GM19397 (cell line): ENCODE results near the gene ANXA2.
"Not testable (repeated sequence)": the region's sequence is repeated elsewhere in the genome, so short reads cannot be mapped to it uniquely, and the experiment has no call there.

Source experiments
- ATAC-seq: cut with Tn5 transposase; IDR thresholded peaks from one replicate; pipeline ENCODE4 v1.9.1; 2021; ENCODE audit warnings: mild to moderate bottlenecking, moderate library complexity; ENCODE audit not compliant: unreplicated experiment

ANXA2 gene

DNA sequence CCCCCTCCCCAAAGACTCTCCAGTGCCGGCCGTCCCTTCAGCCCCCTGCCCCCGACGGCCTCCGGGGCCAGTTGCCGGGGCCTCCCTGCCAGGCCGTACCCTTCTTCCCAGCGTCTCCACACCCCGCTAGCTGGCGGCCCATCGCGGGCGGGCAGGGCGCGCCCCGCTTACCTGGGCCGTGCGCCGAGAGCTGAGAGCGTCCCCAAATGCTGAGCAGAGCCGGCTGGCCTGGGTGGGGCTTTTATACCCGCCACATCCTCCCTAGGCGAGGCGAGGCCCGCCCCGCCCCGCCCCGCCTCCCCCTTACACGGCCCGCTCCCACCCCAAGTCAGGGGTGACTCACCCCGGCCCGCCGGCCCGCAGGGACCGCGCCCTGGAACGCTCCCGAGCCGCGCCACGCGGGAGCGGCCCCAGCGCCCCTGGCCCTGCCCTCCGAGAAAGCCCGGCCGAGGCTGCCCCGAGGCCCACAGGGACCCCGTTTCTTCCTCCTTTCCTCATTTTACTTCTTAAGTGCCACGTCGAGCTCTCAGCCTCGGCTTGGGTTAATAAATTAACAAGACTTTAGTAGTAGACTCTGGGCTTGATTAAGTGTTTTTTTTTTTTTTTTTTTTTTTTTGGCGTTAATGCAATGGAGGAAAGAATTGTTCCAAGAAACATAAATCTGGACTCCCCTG, at the start of gene ANXA2:
ANXA2 (minus strand) TSS at position 215 of the 674 bp plus-strand sequence. CDS start 11,911 bp downstream, outside the sequence.
- ATAC-seq, result peak; percentile 64

DNA sequence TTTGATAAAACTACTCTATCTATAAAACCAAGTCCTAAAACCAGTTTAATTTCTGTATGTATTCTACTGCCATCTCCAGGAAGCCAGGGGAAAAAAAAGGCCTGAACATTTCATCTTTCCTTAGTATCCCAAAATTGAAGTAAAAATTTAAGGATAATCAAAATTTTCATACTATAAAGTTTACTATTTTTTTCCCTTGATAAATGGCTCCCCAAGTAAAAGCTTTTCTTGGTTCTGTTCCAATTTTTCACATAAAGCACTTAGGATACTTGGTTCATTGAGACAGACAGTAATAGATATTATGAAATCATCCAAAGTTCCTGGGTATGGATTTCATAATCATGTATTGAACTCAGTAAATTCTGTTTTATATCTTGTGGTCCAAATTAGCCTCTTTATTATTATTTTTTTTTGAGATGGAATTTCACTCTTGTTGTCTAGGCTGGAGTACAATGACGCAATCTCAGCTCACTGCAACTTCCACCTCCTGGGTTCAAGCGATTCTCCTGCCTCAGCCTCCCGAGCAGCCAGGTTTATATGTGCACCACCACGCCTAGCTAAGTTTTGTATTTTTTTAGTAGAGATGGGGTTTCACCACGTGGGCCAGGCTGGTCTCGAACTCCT, 46.6 kb upstream of the ANXA2 start:
- no peak for ATAC-seq

DNA sequence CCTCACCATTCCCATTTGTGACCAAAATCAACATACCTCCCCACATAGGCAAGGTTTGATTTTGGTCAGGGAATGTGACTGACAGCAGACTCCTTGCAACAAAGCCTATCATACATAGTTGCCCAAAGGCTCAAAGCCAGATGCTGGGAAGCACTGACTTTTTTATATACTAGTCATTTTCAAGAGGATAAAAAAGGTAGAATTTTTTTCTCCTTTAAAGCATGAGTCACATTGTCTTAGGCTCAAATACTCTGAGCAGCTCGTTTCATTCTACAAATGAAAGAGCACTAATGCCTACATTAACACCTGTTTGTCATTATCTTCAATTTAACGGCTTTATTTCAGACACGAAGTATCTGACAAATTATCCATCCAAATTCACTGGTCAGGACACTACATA, 45.0 kb upstream of the ANXA2 start:
- no peak for ATAC-seq

DNA sequence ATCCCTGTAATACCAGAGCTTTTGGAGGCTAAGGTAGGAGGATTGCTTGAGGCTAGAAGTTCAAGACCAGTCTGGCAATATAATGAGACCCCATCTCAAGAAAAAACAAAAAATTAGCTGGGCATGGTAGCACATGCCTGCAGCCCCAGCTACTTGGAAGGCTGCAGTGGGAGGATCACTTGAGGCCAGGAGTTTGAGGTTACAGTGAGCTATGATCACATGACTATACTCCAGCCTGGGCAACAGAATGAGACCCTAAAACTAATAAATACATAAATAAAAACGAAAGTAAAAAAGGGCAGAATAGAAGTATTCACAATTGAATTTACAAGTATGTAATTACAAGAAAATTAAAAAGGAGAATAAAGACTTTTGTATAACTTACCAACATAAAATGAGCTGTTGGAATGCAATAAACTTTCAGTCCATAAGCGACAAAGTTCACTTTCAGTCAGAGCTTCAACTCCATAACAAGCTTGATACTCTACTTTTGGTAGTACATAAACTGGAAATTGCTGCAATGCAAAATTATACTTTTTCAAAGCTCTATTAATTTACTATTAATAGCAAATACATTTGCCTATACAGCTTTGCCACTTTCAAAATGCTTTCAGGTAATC, 44.4 kb upstream of the ANXA2 start:
- no peak for ATAC-seq

DNA sequence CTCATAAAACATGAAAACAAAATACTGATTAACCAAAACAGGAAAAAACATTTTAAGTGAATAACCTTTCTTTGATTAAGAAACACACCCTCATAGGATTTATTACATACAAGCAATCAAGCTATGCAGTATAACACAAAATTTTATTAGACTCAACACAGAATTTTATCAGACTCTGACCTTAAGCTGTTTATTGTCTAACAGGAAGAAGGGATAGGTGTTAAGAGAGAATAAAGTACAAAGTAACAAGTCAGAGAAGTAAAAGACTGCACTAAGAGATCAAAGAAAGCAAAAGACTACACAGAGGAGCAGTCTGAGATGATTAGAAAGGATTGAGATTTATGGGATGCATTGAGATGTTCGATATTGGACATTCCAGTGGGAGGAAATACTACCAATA, 43.5 kb upstream of the ANXA2 start:
- ATAC-seq, result no peak

DNA sequence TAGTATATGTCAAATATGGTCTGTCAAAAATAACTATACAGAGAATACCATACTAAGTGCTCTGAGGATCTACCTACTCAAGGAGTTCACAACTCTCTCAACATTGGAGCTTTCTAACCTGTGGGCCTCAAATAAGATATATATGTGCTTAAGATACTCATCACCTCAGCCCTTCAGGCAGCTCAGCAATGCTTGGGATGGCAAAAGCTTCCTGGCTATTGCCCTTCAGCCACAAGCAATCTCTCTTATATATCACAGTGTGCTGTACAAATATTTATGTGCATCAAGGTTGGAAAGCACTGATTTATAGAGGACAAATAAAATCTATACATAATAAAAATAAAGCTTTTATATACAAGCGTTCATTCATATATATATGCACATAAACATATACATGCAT, 40.9 kb upstream of the ANXA2 start:
- ATAC-seq, result no peak

DNA sequence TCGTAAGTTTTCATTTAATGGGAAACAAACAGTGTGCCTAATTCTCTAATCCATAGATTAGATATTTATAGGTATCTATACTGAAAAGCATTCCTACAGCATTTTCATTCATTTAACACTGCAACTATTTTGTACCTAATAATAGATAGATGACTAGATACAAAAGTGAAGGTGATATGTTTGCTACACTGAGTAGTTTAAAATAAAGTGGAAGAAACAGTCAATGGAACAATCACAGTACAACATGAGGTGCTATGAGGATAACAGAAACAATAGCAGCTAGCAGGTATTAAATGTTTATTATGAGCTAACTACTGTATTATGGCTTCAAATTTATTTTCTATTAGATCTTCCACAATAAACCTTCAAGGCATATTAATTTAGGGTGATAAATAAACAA, 31.1 kb upstream of the ANXA2 start:
- ATAC-seq, result no peak

DNA sequence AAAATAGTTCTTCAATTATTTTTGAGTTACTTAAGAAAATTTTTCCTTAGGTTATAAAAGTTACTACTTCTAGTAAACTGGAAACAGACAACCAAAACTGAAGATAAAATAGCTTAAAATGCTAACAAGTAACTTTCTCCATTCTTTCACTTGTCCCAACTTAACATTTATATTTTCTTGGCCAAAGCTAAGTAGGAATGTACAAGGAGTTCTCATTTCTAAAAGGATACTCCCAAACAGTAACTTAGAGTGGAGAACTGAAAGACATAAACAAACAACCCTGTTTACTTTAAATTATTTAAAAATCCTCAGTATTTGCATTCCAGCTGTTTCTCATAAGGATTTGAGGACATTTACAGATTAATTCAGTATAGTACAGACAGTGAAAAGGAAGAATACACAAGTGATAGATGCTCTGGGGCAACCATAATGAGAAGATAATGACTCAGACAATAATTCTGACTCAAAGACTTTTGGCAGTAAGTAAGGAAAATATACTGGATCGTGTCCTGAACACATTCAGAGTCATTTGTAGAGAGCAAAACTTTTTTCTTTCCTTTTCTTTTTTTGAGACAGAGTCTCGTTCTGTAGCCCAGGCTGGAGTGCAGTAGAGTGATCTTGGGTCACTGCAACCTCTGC, 29.2 kb upstream of the ANXA2 start:
- ATAC-seq, result no peak

DNA sequence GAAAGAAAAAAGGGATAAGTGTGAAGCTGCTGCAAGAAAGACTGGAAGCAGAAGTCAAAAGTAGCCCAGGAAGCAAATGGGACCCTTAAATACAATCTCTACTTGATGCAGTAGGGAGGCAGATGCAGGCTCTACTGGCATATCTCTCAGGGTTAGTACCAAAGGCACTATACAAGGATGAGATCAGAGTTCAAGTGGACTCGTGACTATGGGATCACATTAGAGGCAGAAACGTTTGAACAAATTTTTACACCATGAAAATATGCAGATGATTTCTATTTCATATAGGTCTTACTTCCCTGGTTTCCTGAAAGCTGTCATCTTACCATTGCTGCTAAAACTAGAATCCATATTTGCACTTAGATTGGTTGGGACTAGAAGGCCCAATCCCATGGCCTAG, 27.7 kb upstream of the ANXA2 start:
- no peak for ATAC-seq

DNA sequence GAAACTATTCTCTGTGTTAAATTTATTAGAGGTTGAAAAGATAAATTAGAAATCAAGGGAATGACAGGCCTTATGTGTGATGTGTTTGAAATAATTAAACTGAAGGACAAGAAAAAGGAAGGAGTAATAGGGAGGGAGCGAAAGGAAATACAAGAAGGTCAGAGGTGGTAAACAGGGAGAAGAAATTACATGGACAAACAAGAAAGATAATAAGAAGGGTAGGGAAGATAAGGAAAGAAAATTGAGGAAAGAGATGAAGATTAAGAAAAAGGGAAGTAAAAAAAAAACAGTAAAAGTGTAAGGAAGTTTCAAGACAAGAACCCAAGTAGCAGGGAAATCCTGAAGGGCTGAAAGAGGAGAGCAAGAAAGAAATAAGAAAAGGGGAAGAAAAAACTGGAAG, 26.2 kb upstream of the ANXA2 start:
- no peak for ATAC-seq

DNA sequence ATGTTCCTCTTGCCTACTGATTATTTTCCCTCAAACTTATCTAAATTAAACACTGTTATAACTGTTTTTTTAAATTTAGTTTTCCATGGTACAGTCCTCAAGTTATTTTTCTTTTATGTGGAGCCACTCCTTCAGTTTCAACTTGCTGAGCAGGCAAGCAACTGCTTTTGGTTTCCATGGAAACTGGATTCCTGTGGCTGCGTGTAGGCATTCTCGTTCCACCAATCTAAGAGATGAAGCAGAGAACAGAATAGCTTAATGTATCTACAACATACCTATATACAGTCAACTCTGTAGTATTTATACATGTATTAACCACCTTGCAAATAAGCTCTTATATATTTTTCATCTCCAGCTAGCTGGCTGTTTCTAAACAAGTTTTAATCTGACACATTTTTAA, 25.8 kb upstream of the ANXA2 start:
- ATAC-seq, result no peak

DNA sequence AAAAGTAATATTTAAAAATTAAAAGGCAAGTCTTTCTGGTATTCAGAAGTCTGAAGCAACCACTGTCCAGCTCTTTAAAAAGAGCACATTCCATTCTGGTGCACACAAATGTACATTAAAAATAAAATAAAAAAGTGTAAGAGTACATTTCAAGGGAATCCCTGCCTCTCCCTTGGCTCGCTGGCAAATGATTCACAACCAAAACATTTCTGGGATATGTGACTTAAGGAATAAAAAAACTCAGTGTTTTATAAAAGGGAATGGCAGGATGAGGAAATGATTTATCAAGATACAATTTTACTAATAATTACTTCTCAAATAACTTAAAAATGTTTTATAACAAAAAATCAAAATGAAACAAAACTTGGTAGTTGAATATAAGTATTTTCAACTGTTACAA, 23.8 kb upstream of the ANXA2 start:
- ATAC-seq, result no peak

DNA sequence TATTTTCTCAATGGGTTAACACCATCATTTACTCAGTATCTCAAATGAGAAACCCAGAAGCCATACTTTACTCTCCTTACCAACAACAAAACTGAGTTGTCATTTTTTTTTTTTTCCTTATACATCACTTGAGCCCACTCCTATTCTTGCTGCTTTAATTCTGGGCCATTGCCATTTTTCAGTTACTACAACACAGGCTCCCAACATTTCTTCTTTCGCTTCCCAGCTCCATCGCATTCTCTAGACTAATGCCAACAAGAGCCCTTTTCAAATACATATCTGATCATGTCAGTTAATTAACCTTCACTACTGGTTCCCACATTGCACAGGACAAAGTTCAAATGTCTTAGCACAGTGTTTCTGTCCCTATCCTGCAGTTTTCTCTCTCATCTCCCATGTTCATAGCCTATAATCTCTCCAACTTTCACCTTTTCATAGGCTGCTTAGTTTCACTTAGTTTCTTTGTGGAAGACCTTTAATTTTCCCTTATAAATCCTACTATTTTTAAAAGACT, 22.5 kb upstream of the ANXA2 start:
- ATAC-seq, result no peak

DNA sequence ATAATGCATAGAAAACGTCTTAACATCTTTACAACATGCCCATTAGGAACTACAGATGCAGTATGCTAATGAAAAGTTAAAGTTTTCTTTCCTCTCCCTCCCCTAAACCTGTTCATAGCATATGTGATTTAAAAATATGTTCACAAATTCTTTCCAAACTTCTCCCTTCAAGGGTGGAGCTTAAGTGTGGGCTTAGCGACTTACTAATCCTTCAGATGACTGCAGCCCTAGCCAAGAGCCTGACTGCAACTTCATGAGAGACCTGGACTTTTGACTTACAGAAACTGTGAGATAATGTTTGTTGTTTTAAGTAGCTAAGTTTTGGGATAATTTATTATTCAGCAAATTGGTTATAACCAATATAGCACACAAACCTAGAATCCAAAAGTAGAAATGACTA, 22.0 kb upstream of the ANXA2 start:
- no peak for ATAC-seq

DNA sequence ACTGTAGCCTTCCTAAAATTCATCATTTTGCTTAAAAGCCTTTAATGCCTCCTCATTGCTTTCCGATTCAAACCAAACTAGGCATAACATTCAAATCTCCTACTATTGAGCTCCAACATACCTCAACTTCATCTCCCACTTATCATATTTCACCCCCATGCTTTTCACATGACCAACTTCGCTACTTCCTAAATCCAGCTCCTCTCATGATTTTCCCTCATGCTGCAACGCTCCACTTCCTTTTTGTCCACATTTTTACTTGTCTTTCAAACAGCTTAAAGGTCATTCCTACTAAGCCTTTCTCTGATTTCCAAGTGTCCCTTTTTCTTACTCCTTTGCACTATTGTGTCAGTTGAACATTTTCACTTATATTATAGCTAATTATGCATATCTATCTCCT, 20.3 kb upstream of the ANXA2 start:
- no peak for ATAC-seq

DNA sequence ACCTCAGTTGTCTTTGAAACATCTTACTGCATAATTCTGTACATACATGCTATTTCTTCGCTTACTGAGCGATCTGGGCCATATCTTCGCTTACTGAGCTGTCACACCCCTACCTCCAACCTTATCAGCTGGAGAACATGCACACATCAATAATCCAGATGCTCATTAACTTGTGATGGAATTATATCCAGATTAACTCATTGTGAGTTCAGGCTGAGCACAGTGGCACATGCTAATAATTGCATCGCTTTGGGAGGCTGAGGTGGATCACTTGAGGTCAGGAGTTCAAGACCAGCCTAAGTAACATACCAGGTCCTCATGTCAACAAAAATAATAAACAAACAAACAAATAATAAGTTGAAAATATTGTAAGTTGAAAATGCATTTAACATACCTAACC, 19.3 kb upstream of the ANXA2 start:
- ATAC-seq, result no peak

DNA sequence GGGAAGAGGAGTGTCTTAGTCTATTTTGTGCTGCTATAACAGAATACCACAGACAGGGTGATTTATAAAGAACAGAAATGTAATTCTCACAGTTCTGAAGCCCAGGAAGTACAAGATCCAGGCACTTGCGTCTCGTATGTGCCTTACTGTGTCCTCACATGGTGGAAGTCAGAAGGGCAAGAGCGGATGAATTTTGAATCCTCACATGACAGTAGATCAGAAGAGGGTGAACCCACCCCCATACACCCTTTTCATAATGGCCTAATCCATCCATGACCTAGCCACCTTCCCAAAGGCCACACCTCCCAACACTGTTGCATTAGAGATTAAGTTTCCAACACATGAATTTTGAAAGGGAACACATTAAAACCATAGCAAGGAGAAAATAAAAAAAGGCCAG, 18.7 kb upstream of the ANXA2 start:
- ATAC-seq, result no peak

DNA sequence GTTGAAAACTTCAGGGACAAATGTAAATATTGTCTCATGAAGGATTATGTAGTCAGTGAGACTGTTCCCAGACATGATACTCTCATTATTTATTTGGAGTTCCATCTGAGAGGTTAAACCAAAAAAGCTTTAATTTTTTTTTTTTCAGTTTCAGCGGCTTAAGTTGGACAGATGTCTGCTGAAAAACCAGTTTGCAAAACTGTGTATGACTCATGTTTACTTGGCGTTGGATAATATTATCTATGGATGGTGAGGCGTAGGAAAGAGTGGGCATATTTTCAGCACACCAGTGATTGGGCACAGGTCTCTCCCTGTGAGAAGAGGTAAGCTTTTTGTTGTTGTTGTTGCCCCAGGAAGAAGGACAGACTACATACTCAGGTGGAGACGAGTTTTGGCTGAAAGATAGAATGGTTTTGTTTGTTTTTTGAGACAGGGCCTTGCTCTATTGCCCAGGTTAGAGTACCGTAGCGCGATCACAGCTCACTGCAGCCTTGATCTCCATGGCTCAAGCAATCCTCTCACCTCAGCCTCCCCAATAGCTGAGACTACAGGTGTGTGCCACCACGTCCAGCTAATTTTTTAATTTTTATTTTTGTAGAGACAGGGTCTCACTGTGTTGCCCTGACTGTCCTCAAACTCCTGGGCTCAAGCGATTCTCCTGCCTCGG, 16.4 kb upstream of the ANXA2 start:
- no peak for ATAC-seq

DNA sequence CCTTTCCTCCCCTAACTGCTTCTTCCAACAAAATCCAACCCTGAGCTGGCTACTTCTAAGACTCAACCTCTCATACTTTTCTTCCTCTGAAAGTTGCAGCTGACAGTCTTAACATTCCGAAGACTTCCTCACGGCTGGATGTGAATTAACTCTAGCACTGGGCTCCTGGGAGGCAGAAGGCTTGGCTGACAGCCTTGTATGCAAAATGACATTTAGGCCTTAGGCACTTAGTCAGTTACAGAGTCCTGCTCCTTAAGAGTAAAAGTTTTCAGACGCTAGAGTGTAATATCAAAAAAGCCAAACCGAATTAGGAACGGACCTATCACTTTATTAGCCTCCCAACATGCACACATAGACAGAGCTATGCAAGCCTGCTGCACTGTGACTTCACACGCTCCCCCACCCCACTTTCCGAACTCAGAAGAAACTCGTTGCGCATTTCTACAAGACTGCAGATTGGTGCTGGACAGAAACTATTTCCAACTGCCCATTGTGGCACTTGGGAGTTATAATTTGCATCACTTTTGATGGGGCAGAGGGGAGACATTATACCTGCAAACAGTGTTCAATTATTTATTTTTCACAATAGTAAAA, 15.5 kb upstream of the ANXA2 start:
- ATAC-seq, result no peak

DNA sequence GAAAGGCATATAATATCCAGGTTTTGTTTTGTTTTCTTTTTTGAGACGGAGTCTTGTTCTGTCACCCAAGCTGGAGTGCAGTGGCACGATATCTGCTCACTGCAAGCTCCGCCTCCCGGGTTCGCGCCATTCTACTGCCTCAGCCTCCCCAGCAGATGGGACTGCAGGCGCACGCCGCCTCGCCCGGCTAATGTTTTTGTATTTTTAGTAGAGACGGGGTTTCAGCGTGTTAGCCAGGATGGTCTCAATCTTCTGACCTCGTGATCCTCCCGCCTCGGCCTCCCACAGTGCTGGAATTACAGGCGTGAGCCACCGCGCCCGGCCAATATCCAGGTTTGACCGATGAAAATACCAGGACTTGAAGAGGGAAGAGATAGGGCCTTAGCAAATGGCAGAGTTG, 15.0 kb upstream of the ANXA2 start:
- not testable (repeated sequence) for ATAC-seq
